LHCN-M2 (cell line): ENCODE measurements around the gene B4GALT2. TPM values are rescaled to one million over a fixed set of nuclear protein-coding genes. Genes with fewer than 3 reads are reported as not detected.

Source experiments
- DNase-seq: peaks from one replicate; pipeline ENCODE4 v3.0.0-alpha.2; 2012; ENCODE audit warnings: low read depth
- total RNA-seq: library from RNA; depleted of rRNA; stranded (reverse); fragments of >200 nt; gene quantifications from 2 replicates; pipeline ENCODE4 v1.2.3, GENCODE V29; 2014

Gene B4GALT2
- total RNA-seq, 1 experiment from 2014 or later, result 110 TPM

- DNase-seq, result no peak
Observed at GRCh38 chr1:43984855-43985254, 5.8 kb downstream of the B4GALT2 start.

- DNase-seq, result no peak
Observed at GRCh38 chr1:43985984-43986595, 7.1 kb downstream of the B4GALT2 start.

GRCh38 chr1:43986712-43987111 lies 7.7 kb downstream of the B4GALT2 start:
- DNase-seq, result no peak

GRCh38 chr1:43987159-43987902 lies 8.3 kb downstream of the B4GALT2 start:
- DNase-seq, result no peak

- no peak for DNase-seq
Observed at GRCh38 chr1:43990271-43991199, 11.5 kb downstream of the B4GALT2 start.

GRCh38 chr1:43991200-43991475 lies 12.1 kb downstream of the B4GALT2 start:
- no peak for DNase-seq

- peak; percentile 85 for DNase-seq
Observed at GRCh38 chr1:43991476-43992231, 12.6 kb downstream of the B4GALT2 start, which contains the start of gene CCDC24. Gene CCDC24 (plus strand): TSS chr1:43991599. CDS start chr1:43991879, 280 bp downstream.

GRCh38 chr1:43992232-43992995 lies 13.4 kb downstream of the B4GALT2 start:
- no peak for DNase-seq

- no peak for DNase-seq
Observed at GRCh38 chr1:43993206-43993914, 14.3 kb downstream of the B4GALT2 start.

GRCh38 chr1:43994071-43994470 lies 15.1 kb downstream of the B4GALT2 start:
- no peak for DNase-seq

- no peak for DNase-seq
Observed at GRCh38 chr1:43994794-43995790, 16.1 kb downstream of the B4GALT2 start.

- DNase-seq, result no peak
Observed at GRCh38 chr1:43995984-43996732, 17.1 kb downstream of the B4GALT2 start.

GRCh38 chr1:43996733-43997115 lies 17.7 kb downstream of the B4GALT2 start:
- no peak for DNase-seq

GRCh38 chr1:43997295-43997999 lies 18.4 kb downstream of the B4GALT2 start:
- no peak for DNase-seq

- DNase-seq, result no peak
Observed at GRCh38 chr1:43998000-43998378, 19.0 kb downstream of the B4GALT2 start.

GRCh38 chr1:43999455-43999854 lies 20.4 kb downstream of the B4GALT2 start:
- DNase-seq, result no peak

- no peak for DNase-seq
Observed at GRCh38 chr1:44000122-44000665, 21.2 kb downstream of the B4GALT2 start.
